ENCODE measurements around the gene NSUN4. TPM values are rescaled to one million over a fixed set of nuclear protein-coding genes. Genes with fewer than 3 reads are reported as not detected.

NSUN4 gene
- total RNA-seq, 1 experiment from 2014 or later: 20.4 TPM

- peaks cover 4% of the 10 kb centered on the region for H3K27me3 Mint-ChIP-seq (ENCODE audit: low read depth)
- Histone ChIP-seq H2AFZ (ENCODE audit: low read length) (no peak overlapping the region), H3K9me3 (ENCODE audit: control insufficient read depth, low read depth, low read length) (no peaks in the 10 kb centered on the region)
Measured at GRCh38 chr1:46401964-46402626, 61.5 kb downstream of the NSUN4 start.

More at GRCh38 chr1:46401964-46402626, 61.5 kb downstream of the NSUN4 start:
- no peak overlapping the region for H3K9ac ChIP-seq (ENCODE audit: extremely low read depth, insufficient read length, low read length)
- H3K4ac ChIP-seq (ENCODE audit: low read depth, low read length): no peak overlapping the region
- H3K18ac ChIP-seq (ENCODE audit: insufficient read length, low read depth, low read length): no peak overlapping the region
- H3K4me2 ChIP-seq (ENCODE audit: insufficient read depth, insufficient read length, low read length): no peak overlapping the region
- DNase-seq: peak; percentile 90
- H3K36me3 Mint-ChIP-seq (ENCODE audit: insufficient read depth in 1 of 3, low read depth in 3 of 3): peaks cover under 1 to 3% (median 3%) of the 10 kb centered on the region in 3 experiments; a peak in 4 of 7 replicates
- H2BK12ac ChIP-seq (ENCODE audit: insufficient read length, low read depth, low read length): no peak overlapping the region
- H3K4me1 ChIP-seq (ENCODE audit: insufficient read depth, low read length): peaks cover 3% of the 10 kb centered on the region; the same call in 1 of the 2 replicates
- no peak overlapping the region for H2BK5ac ChIP-seq (ENCODE audit: insufficient read length, low read length)
- H3K9me3 Mint-ChIP-seq: no peaks in the 10 kb centered on the region
- H4K8ac ChIP-seq (replicated peaks; ENCODE audit: insufficient read length, low read depth, low read length): no peak overlapping the region
- no peak overlapping the region for H3K27ac ChIP-seq (ENCODE audit: insufficient read length, low read depth, low read length)
- H4K20me1 ChIP-seq (ENCODE audit: control insufficient read depth, insufficient read depth, insufficient read length): no peaks in the 10 kb centered on the region
- no CpG with 5 or more reads among the region's 10 CpGs for WGBS (ENCODE audit: extremely low coverage, insufficient read length, low lambda C conversion rate)
- H2AK5ac ChIP-seq (ENCODE audit: insufficient read length, low read length): no peak overlapping the region
- no peak overlapping the region for H2BK20ac ChIP-seq (ENCODE audit: low read depth, low read length, poor library complexity, severe bottlenecking)
- H3K27ac Mint-ChIP-seq: no peak overlapping the region
- no peak overlapping the region for H2BK120ac ChIP-seq (ENCODE audit: low read depth, low read length, poor library complexity, severe bottlenecking)
- H3K79me2 ChIP-seq (ENCODE audit: insufficient read depth, low read length): no peaks in the 10 kb centered on the region
- no peak overlapping the region for H4K91ac ChIP-seq (ENCODE audit: insufficient read length, low read depth, low read length)
- no peak overlapping the region for H3K4me3 Mint-ChIP-seq
- no peaks in the 10 kb centered on the region for H3K79me1 ChIP-seq (ENCODE audit: insufficient read depth, low read depth, low read length, poor library complexity, severe bottlenecking)
- no peak overlapping the region for H3K56ac ChIP-seq (ENCODE audit: insufficient read length, low read depth, low read length)
- H4K5ac ChIP-seq (ENCODE audit: insufficient read length, low read depth, low read length): no peak overlapping the region
- H3K23ac ChIP-seq (ENCODE audit: insufficient read length, low read depth, low read length): no peak overlapping the region
- H2BK15ac ChIP-seq (ENCODE audit: low read depth, low read length): no peak overlapping the region
- no peak overlapping the region for H3K14ac ChIP-seq (ENCODE audit: insufficient read depth, low read length)
- no peaks in the 10 kb centered on the region for H3K23me2 ChIP-seq (ENCODE audit: insufficient read length, low read depth, low read length, poor library complexity, severe bottlenecking)
- peaks cover 28 to 43% of the 10 kb centered on the region in 2 experiments for H3K4me1 Mint-ChIP-seq
- H3T11ph ChIP-seq (ENCODE audit: low read length): no peak overlapping the region
- no peaks in the 10 kb centered on the region for H3K27me3 ChIP-seq (ENCODE audit: insufficient read depth, low read length)
- no peak for TF ChIP-seq CTCF (conservative IDR thresholded peaks at IDR 0.05)
